ENCODE data around the gene NLE1.

DNA sequence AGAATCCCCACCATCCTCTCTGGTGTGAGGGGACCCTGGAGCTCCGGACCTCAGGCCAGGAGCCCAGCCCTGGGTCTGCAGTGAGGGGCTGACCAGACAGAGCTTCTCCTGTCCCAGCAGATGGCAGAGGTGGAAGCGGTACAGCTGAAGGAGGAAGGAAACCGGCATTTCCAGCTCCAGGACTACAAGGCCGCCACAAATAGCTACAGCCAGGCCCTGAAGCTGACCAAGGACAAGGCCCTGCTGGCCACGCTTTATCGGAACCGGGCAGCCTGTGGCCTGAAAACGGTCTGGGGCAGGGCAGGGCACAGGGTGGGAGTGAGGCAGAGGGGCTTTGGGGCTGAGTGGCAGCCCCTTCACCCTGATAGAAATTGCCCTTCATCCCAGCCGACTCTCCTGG lies 6.0 kb upstream of the NLE1 start:
- TF ChIP-seq, protein P1, sequence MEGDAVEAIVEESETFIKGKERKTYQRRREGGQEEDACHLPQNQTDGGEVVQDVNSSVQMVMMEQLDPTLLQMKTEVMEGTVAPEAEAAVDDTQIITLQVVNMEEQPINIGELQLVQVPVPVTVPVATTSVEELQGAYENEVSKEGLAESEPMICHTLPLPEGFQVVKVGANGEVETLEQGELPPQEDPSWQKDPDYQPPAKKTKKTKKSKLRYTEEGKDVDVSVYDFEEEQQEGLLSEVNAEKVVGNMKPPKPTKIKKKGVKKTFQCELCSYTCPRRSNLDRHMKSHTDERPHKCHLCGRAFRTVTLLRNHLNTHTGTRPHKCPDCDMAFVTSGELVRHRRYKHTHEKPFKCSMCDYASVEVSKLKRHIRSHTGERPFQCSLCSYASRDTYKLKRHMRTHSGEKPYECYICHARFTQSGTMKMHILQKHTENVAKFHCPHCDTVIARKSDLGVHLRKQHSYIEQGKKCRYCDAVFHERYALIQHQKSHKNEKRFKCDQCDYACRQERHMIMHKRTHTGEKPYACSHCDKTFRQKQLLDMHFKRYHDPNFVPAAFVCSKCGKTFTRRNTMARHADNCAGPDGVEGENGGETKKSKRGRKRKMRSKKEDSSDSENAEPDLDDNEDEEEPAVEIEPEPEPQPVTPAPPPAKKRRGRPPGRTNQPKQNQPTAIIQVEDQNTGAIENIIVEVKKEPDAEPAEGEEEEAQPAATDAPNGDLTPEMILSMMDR (IDR thresholded peaks at IDR 0.05): no peak
- no peak for TF ChIP-seq EP300 (IDR thresholded peaks at IDR 0.05)
- TF ChIP-seq POLR2A (IDR thresholded peaks at IDR 0.05): no peak
- no peak for TF ChIP-seq POLR2AphosphoS5 (IDR thresholded peaks at IDR 0.05)
